IMR-90 (cell line): ENCODE measurements around the gene SHC1. TPM values are rescaled to one million over a fixed set of nuclear protein-coding genes. Genes with fewer than 3 reads are reported as not detected.

ENCODE experiments used
- ATAC-seq: fragments of 200-7000 bp; cut with Tn5 transposase; 2 replicates; pipeline ENCODE4 v1.9.1; 2020; ENCODE audit warnings: low read depth, mild to moderate bottlenecking, moderate library complexity
- BruUV-seq: library from RNA; stranded (reverse); fragments of 400-500 nt; replicated peaks from 2 replicates; lab custom pipeline; 2021; lab: Mats Ljungman, UMichigan
- CTCF ChIA-PET: fragments of 300-600 bp; formaldehyde crosslinking; extraction: SDS; loops from one replicate; lab custom pipeline; 2021; ENCODE audit warnings: antibody characterized with exemption; lab: Yijun Ruan, JAX
- POLR2A ChIA-PET: fragments of 300-600 bp; sonication (Branson Sonifier 250); formaldehyde crosslinking; loops from one replicate; lab custom pipeline; 2022; ENCODE audit warnings: antibody characterized with exemption; ENCODE audit not compliant: unreplicated experiment; lab: Charles Lee
- DNase-seq: peaks from one replicate; pipeline ENCODE4 v3.0.0; 2013
- H2AFZ ChIP-seq: replicated peaks from 2 replicates; pipeline ENCODE3; 2013; ENCODE audit warnings: low read length, mild to moderate bottlenecking; ENCODE audit not compliant: poor library complexity
- H2AK5ac ChIP-seq: 2 replicates; pipeline ENCODE4 v1.6.1; 2013; ENCODE audit warnings: low read depth, low read length, inconsistent platforms
- H2AK9ac ChIP-seq: replicated peaks from 2 replicates; pipeline ENCODE3; 2013; ENCODE audit warnings: mild to moderate bottlenecking, low read depth, low read length, moderate library complexity; ENCODE audit not compliant: poor library complexity
- H2BK120ac ChIP-seq: 2 replicates; pipeline ENCODE4 v1.6.1; 2013; ENCODE audit warnings: low read depth, low read length, inconsistent platforms
- H2BK15ac ChIP-seq: 3 replicates; pipeline ENCODE4 v1.6.1; 2013; ENCODE audit warnings: low read depth, low read length, inconsistent platforms
- H2BK20ac ChIP-seq: 2 replicates; pipeline ENCODE4 v1.6.1; 2013; ENCODE audit warnings: low read depth, mild to moderate bottlenecking, inconsistent platforms, low read length, moderate library complexity
- H2BK5ac ChIP-seq: 2 replicates; pipeline ENCODE4 v1.6.1; 2013; ENCODE audit warnings: mild to moderate bottlenecking, low read depth, low read length, inconsistent platforms; ENCODE audit not compliant: poor library complexity, severe bottlenecking
- H3K14ac ChIP-seq: replicated peaks from 2 replicates; pipeline ENCODE4 v1.6.1; 2013; ENCODE audit warnings: low read depth, low read length, inconsistent platforms
- H3K18ac ChIP-seq: 2 replicates; pipeline ENCODE4 v1.6.1; 2013; ENCODE audit warnings: low read depth, low read length, control low read depth
- H3K23ac ChIP-seq: 2 replicates; pipeline ENCODE4 v1.6.1; 2013; ENCODE audit warnings: low read depth, low read length, inconsistent platforms
- H3K27ac ChIP-seq: 2 replicates; pipeline ENCODE4 v1.5.1; 2013; ENCODE audit warnings: mild to moderate bottlenecking, control low read depth, low read length; ENCODE audit not compliant: insufficient read depth
- H3K27me3 ChIP-seq: 2 replicates; pipeline ENCODE4 v1.6.1; 2013; ENCODE audit warnings: low read length; ENCODE audit not compliant: control insufficient read depth, insufficient read depth
- H3K36me3 ChIP-seq: 2 replicates; pipeline ENCODE4 v1.6.1; 2013; ENCODE audit warnings: low read length, mixed read lengths; ENCODE audit not compliant: control insufficient read depth, insufficient read depth
- H3K4ac ChIP-seq: 2 replicates; pipeline ENCODE4 v1.6.1; 2013; ENCODE audit warnings: low read depth, low read length, inconsistent platforms
- H3K4me1 ChIP-seq: 2 replicates; pipeline ENCODE4 v1.6.1; 2013; ENCODE audit warnings: low read length, mixed read lengths; ENCODE audit not compliant: control insufficient read depth, insufficient read depth
- H3K4me2 ChIP-seq: 2 replicates; pipeline ENCODE4 v1.6.1; 2013; ENCODE audit warnings: low read depth, mild to moderate bottlenecking, control low read depth, low read length, moderate library complexity
- H3K4me3 ChIP-seq: 2 replicates; pipeline ENCODE4 v1.5.1; 2013; ENCODE audit warnings: low read depth, mild to moderate bottlenecking, control low read depth, low read length, moderate library complexity; ENCODE audit not compliant: insufficient read depth
- H3K56ac ChIP-seq: 2 replicates; pipeline ENCODE4 v1.6.1; 2013; ENCODE audit warnings: low read length, inconsistent platforms; ENCODE audit not compliant: insufficient read depth; ENCODE audit errors: extremely low read depth
- H3K79me1 ChIP-seq, 2 experiments: 2 replicates each; pipeline ENCODE4 v1.6.1; 2013; ENCODE audit warnings: low read length in 2 of 2, inconsistent platforms in 1 of 2, low read depth in 1 of 2
- H3K9ac ChIP-seq: 2 replicates; pipeline ENCODE4 v1.6.1; 2013; ENCODE audit warnings: low read depth, low read length, control low read depth
- H3K9me1 ChIP-seq: 2 replicates; pipeline ENCODE4 v1.6.1; 2013; ENCODE audit warnings: low read length, inconsistent platforms; ENCODE audit not compliant: insufficient read depth
- H3K9me3 ChIP-seq: 2 replicates; pipeline ENCODE4 v1.6.1; 2013; ENCODE audit warnings: low read length; ENCODE audit not compliant: control insufficient read depth, insufficient read depth
- H4K20me1 ChIP-seq: 2 replicates; pipeline ENCODE4 v1.6.1; 2013; ENCODE audit warnings: low read length, inconsistent platforms; ENCODE audit not compliant: insufficient read depth
- H4K5ac ChIP-seq: 2 replicates; pipeline ENCODE4 v1.6.1; 2013; ENCODE audit warnings: mild to moderate bottlenecking, low read depth, low read length, control low read depth
- H4K8ac ChIP-seq, 2 experiments: 2 replicates each; pipeline ENCODE4 v1.6.1; 2013; ENCODE audit warnings: low read depth in 2 of 2, low read length in 2 of 2, control low read depth in 1 of 2, inconsistent platforms in 1 of 2
- H4K91ac ChIP-seq: 2 replicates; pipeline ENCODE4 v1.6.1; 2013; ENCODE audit warnings: low read depth, low read length, inconsistent platforms; ENCODE audit not compliant: insufficient read depth
- BHLHE40 ChIP-seq: fragments of 150-350 bp; IDR thresholded peaks from 2 replicates; pipeline ENCODE4 v1.6.1; 2016; ENCODE audit warnings: mild to moderate bottlenecking, low read depth, low read length
- CEBPB ChIP-seq: IDR thresholded peaks from 2 replicates; pipeline ENCODE4 v1.6.1; 2012; ENCODE audit warnings: low read depth, low read length, improper control_type of control experiment
- FOS ChIP-seq: fragments of 150-350 bp; IDR thresholded peaks from 2 replicates; pipeline ENCODE4 v1.6.1; 2016; ENCODE audit warnings: low read depth, low read length
- MAFK ChIP-seq: IDR thresholded peaks from 2 replicates; pipeline ENCODE4 v1.6.1; 2012; ENCODE audit warnings: low read depth, low read length, improper control_type of control experiment
- MAZ ChIP-seq: IDR thresholded peaks from 2 replicates; pipeline ENCODE4 v1.6.1; 2012; ENCODE audit warnings: low read depth, mild to moderate bottlenecking, low read length, improper control_type of control experiment, moderate library complexity, borderline replicate concordance
- MXI1 ChIP-seq: IDR thresholded peaks from 2 replicates; pipeline ENCODE4 v1.6.1; 2012; ENCODE audit warnings: low read depth, mild to moderate bottlenecking, low read length, moderate library complexity, borderline replicate concordance
- NFE2L2 ChIP-seq: fragments of 150-350 bp; IDR thresholded peaks from 2 replicates; pipeline ENCODE4 v1.6.1; 2016; ENCODE audit warnings: low read depth, mild to moderate bottlenecking, low read length
- RCOR1 ChIP-seq: IDR thresholded peaks from 2 replicates; pipeline ENCODE4 v1.6.1; 2012; ENCODE audit warnings: mild to moderate bottlenecking, low read length, improper control_type of control experiment; ENCODE audit not compliant: insufficient replicate concordance
- WGBS, 2 experiments: methylation state at CpG; one replicate each; pipeline versions ENCODE4 v1.1.5 to v1.1.7; 2013; ENCODE audit warnings: missing lambda C conversion rate in 2 of 2; ENCODE audit not compliant: insufficient read length in 1 of 2; ENCODE audit errors: extremely low coverage in 2 of 2; 5-methylcytosine and 5-hydroxymethylcytosine counted together
- dilution Hi-C: fragments of 300-500 bp; cut with HindIII; formaldehyde crosslinking; loops from one replicate; pipeline ENCODE4 v1.14.3; 2018; ENCODE audit warnings: low sequenced_read_pairs; ENCODE audit not compliant: unreplicated experiment
- in situ Hi-C: fragments of 300-500 bp; cut with MboI; formaldehyde crosslinking; loops from 3 replicates; pipeline ENCODE4 v1.14.3; 2019; ENCODE audit warnings: low sequenced_read_pairs, inconsistent platforms, mixed read lengths
- intact Hi-C: fragments of 100-400 bp; cut with micrococcal nuclease; formaldehyde crosslinking; loops from 2 replicates; pipeline ENCODE4 v1.10.0; 2022
- polyA plus RNA-seq, 3 experiments: library from polyadenylated mRNA; depleted of rRNA; stranded (reverse); fragments of >200 nt; gene quantifications; 2 replicates each; pipeline ENCODE4 v1.2.3, GENCODE V29; 2012; ENCODE audit warnings: low replicate concordance in 1 of 3
- total RNA-seq: library from RNA; depleted of rRNA; stranded (reverse); fragments of >200 nt; gene quantifications from 2 replicates; pipeline ENCODE4 v1.2.3, GENCODE V29; 2012

SHC1 gene
- total and polyA plus RNA-seq, 2 of the 4 experiments (the other 2 are of a cell fraction): 352 to 355 TPM

DNA sequence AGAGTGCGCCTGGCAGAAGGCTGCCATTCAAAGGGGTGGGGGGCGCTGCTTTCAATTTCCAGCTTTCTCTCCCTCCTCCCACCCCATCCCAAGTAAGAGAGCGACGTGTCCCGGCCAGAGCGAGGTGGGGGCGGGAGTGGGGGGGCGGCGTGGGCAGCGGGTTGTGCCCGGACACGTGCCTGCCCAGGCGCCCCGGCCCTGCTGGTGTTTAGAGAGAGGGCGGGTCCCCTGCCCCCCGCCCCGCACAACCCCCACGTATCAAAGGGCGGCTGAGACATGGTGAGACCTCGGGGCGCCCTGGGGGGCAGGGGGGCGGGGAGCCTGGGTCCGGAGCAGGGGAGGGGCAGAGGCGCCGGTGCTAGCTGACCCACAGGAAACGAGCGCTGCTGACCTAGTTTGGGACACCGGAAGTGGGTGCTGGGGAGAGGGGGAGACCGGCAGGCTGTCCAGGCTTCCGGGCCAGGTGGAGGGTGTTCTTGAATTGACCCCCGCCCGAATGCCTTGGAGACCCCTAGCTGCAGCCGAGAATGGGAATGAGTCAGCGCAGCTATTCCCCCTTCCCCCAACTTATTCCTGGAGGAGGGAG is 33.3 kb upstream of the SHC1 start:
- Histone ChIP-seq H4K5ac (peak overlapping the region; percentile 88), H3K56ac (peak overlapping the region; percentile 71; the same call in 1 of the 2 replicates), H4K20me1 (no peaks in the 10 kb centered on the region; the same call in 1 of the 2 replicates), H2BK20ac (peak overlapping the region; percentile 87), H2BK120ac (peak overlapping the region; percentile 90), H4K91ac (peak overlapping the region; percentile 98), H4K8ac (peak overlapping the region; percentile 92 to 98), H3K4me2 (peak overlapping the region; percentile 96), H3K14ac (peak overlapping the region; percentile 95), H2BK15ac (peak overlapping the region; percentile 97; the same call in 2 of the 3 replicates), H3K18ac (peak overlapping the region; percentile 87), H3K4me1 (peaks cover 21% of the 10 kb centered on the region), H2AFZ (peak overlapping the region; percentile 93), H3K9me1 (peaks cover 12% of the 10 kb centered on the region), H3K27me3 (no peaks in the 10 kb centered on the region), H3K4ac (peak overlapping the region; percentile 99), H3K27ac (peak overlapping the region; percentile 96), H3K23ac (peak overlapping the region; percentile 90), H3K36me3 (no peaks in the 10 kb centered on the region; the same call in none of the 2 replicates), H3K9ac (peak overlapping the region; percentile 95), H2AK9ac (peak overlapping the region; percentile 99), H3K9me3 (no peaks in the 10 kb centered on the region), H2AK5ac (peak overlapping the region; percentile 99), H3K79me1 (peaks cover 14 to 71% of the 10 kb centered on the region in 2 experiments), H2BK5ac (peak overlapping the region; percentile 91), H3K4me3 (peak overlapping the region; percentile 98)
- intact Hi-C loops: loop anchor here (5.0 kb wide), 1 partner anchor 48 kb away; the partner anchor contains the start of gene ADAM15
- dilution Hi-C loops: no loop called here
- WGBS, 2 experiments: 0% methylated on average over 1 of the region's 34 CpGs; no CpG with 5 or more reads in 1 of the 2 experiments
- POLR2A ChIA-PET: no interaction called here
- no TSS peak for BruUV-seq
- CTCF ChIA-PET: interaction anchor here (1.6 kb wide), 1 partner anchor 13 kb away, joined by 7 read pairs; no protein-coding TSS in a partner anchor
- in situ Hi-C loops: no loop called here
- ATAC-seq (peak; percentile 7), DNase-seq (peak; percentile 38)
- TF ChIP-seq MXI1: peak; percentile 48; the same call in 1 of the 2 replicates
- peak; percentile 54; the same call in 1 of the 2 replicates for TF ChIP-seq BHLHE40
- TF ChIP-seq MAZ: peak; percentile 28; the same call in 1 of the 2 replicates
- TF ChIP-seq CEBPB: no peak
- TF ChIP-seq MAFK: no peak
- TF ChIP-seq FOS: no peak
- no peak for TF ChIP-seq RCOR1
- TF ChIP-seq NFE2L2: no peak
